H9 (cell line): ENCODE data around the gene NEMP2. TPM values are rescaled to one million over a fixed set of nuclear protein-coding genes. Genes with fewer than 3 reads are reported as not detected.
A peak's percentile ranks its signal among the peaks of the same experiment; 100 is the strongest.

Experiments
- DNase-seq: peaks from one replicate; pipeline ENCODE4 v3.0.0-alpha.2; 2017
- H2AFZ ChIP-seq: one replicate; pipeline ENCODE4 v1.6.1; 2013; ENCODE audit warnings: mild to moderate bottlenecking, low read length, control low read depth, moderate library complexity
- H2AK5ac ChIP-seq: 2 replicates; pipeline ENCODE4 v1.6.1; 2013; ENCODE audit warnings: low read length, control low read depth, mixed read lengths; ENCODE audit not compliant: insufficient read length
- H2BK120ac ChIP-seq: one replicate; pipeline ENCODE4 v1.6.1; 2013; ENCODE audit warnings: low read depth, mild to moderate bottlenecking, low read length, control low read depth, inconsistent platforms; ENCODE audit not compliant: poor library complexity, severe bottlenecking
- H2BK12ac ChIP-seq: 2 replicates; pipeline ENCODE4 v1.6.1; 2013; ENCODE audit warnings: low read length, control low read depth, mixed read lengths, low read depth; ENCODE audit not compliant: insufficient read length
- H2BK15ac ChIP-seq: 2 replicates; pipeline ENCODE4 v1.6.1; 2013; ENCODE audit warnings: low read depth, low read length, control low read depth
- H2BK20ac ChIP-seq: one replicate; pipeline ENCODE4 v1.6.1; 2013; ENCODE audit warnings: low read depth, mild to moderate bottlenecking, low read length, control low read depth, inconsistent platforms; ENCODE audit not compliant: poor library complexity, severe bottlenecking
- H2BK5ac ChIP-seq: 2 replicates; pipeline ENCODE4 v1.6.1; 2013; ENCODE audit warnings: low read length, control low read depth, mixed read lengths; ENCODE audit not compliant: insufficient read length
- H3K14ac ChIP-seq: 2 replicates; pipeline ENCODE4 v1.6.1; 2013; ENCODE audit warnings: low read length, control low read depth; ENCODE audit not compliant: insufficient read depth
- H3K18ac ChIP-seq: 2 replicates; pipeline ENCODE4 v1.6.1; 2013; ENCODE audit warnings: low read depth, mild to moderate bottlenecking, mixed read lengths, low read length, control low read depth; ENCODE audit not compliant: insufficient read length
- H3K23ac ChIP-seq: 2 replicates; pipeline ENCODE4 v1.6.1; 2013; ENCODE audit warnings: low read length, control low read depth, mixed read lengths, low read depth; ENCODE audit not compliant: insufficient read length
- H3K23me2 ChIP-seq: 2 replicates; pipeline ENCODE4 v1.6.1; 2013; ENCODE audit warnings: low read depth, mild to moderate bottlenecking, mixed read lengths, low read length, control low read depth; ENCODE audit not compliant: insufficient read length, poor library complexity, severe bottlenecking
- H3K27ac ChIP-seq: 2 replicates; pipeline ENCODE4 v1.5.1; 2013; ENCODE audit warnings: low read length, control low read depth, mixed read lengths, low read depth; ENCODE audit not compliant: insufficient read length
- H3K27me3 ChIP-seq: 2 replicates; pipeline ENCODE4 v1.6.1; 2013; ENCODE audit warnings: low read length, control low read depth, inconsistent platforms; ENCODE audit not compliant: insufficient read depth
- H3K4ac ChIP-seq: 2 replicates; pipeline ENCODE4 v1.6.1; 2013; ENCODE audit warnings: low read depth, mild to moderate bottlenecking, control low read depth, inconsistent platforms, low read length, moderate library complexity
- H3K4me1 ChIP-seq: 2 replicates; pipeline ENCODE4 v1.6.1; 2013; ENCODE audit warnings: low read length, control low read depth, inconsistent platforms; ENCODE audit not compliant: insufficient read depth
- H3K4me2 ChIP-seq: 2 replicates; pipeline ENCODE4 v1.6.1; 2013; ENCODE audit warnings: low read length, control low read depth, mixed read lengths; ENCODE audit not compliant: insufficient read length, insufficient read depth
- H3K56ac ChIP-seq: 2 replicates; pipeline ENCODE4 v1.6.1; 2013; ENCODE audit warnings: low read depth, mild to moderate bottlenecking, mixed read lengths, low read length, control low read depth; ENCODE audit not compliant: insufficient read length
- H3K79me1 ChIP-seq: 2 replicates; pipeline ENCODE4 v1.6.1; 2013; ENCODE audit warnings: low read depth, mild to moderate bottlenecking, moderate library complexity, low read length, control low read depth, inconsistent platforms; ENCODE audit not compliant: insufficient read depth, poor library complexity, severe bottlenecking
- H3K79me2 ChIP-seq: 2 replicates; pipeline ENCODE4 v1.6.1; 2013; ENCODE audit warnings: low read length, control low read depth, inconsistent platforms; ENCODE audit not compliant: insufficient read depth
- H3K9ac ChIP-seq: 2 replicates; pipeline ENCODE4 v1.6.1; 2013; ENCODE audit warnings: low read length, control low read depth, mixed read lengths; ENCODE audit not compliant: insufficient read length; ENCODE audit errors: extremely low read depth
- H3K9me3 ChIP-seq: one replicate; pipeline ENCODE4 v1.6.1; 2013; ENCODE audit warnings: low read depth, low read length, inconsistent platforms; ENCODE audit not compliant: control insufficient read depth
- H3T11ph ChIP-seq: one replicate; pipeline ENCODE4 v1.6.1; 2013; ENCODE audit warnings: mild to moderate bottlenecking, low read length, control low read depth, inconsistent platforms
- H4K20me1 ChIP-seq: one replicate; pipeline ENCODE4 v1.6.1; 2013; ENCODE audit not compliant: control insufficient read depth, insufficient read length, insufficient read depth
- H4K5ac ChIP-seq: 2 replicates; pipeline ENCODE4 v1.6.1; 2013; ENCODE audit warnings: low read depth, mild to moderate bottlenecking, mixed read lengths, low read length, control low read depth; ENCODE audit not compliant: insufficient read length
- H4K8ac ChIP-seq: replicated peaks from 2 replicates; pipeline ENCODE4 v1.6.1; 2013; ENCODE audit warnings: low read length, control low read depth, mixed read lengths, low read depth; ENCODE audit not compliant: insufficient read length
- H4K91ac ChIP-seq: 2 replicates; pipeline ENCODE4 v1.6.1; 2013; ENCODE audit warnings: low read depth, mild to moderate bottlenecking, moderate library complexity, mixed read lengths, low read length, control low read depth; ENCODE audit not compliant: insufficient read length
- H3K27ac Mint-ChIP-seq, 3 experiments: 2 replicates in 2 of 3; 3 replicates in 1 of 3; pipeline ENCODE4 v1.8.0; 2020 to 2021; ENCODE audit warnings: mixed read lengths in 3 of 3, mild to moderate bottlenecking in 1 of 3, moderate library complexity in 1 of 3
- H3K27me3 Mint-ChIP-seq: 2 replicates; pipeline ENCODE4 v1.8.0; 2021; ENCODE audit warnings: low read depth, mild to moderate bottlenecking, moderate library complexity, mixed read lengths
- H3K36me3 Mint-ChIP-seq, 3 experiments: 2 replicates in 2 of 3; 3 replicates in 1 of 3; pipeline ENCODE4 v1.8.0; 2020 to 2021; ENCODE audit warnings: low read depth in 3 of 3, mixed read lengths in 3 of 3; ENCODE audit not compliant: insufficient read depth in 1 of 3
- H3K4me1 Mint-ChIP-seq, 2 experiments: 2 replicates each; pipeline ENCODE4 v1.8.0; 2020; ENCODE audit warnings: mixed read lengths in 2 of 2
- H3K4me3 Mint-ChIP-seq, 2 experiments: 2 replicates in 1 of 2; 3 replicates in 1 of 2; pipeline ENCODE4 v1.8.0; 2020 to 2021; ENCODE audit warnings: mild to moderate bottlenecking in 2 of 2, mixed read lengths in 2 of 2, moderate library complexity in 1 of 2
- H3K9me3 Mint-ChIP-seq, 2 experiments: 2 replicates in 1 of 2; 3 replicates in 1 of 2; pipeline ENCODE4 v1.8.0; 2020; ENCODE audit warnings: mild to moderate bottlenecking in 2 of 2, mixed read lengths in 2 of 2, moderate library complexity in 1 of 2
- WGBS: extraction: QIAGEN DNeasy Blood & Tissue Kit; methylation state at CpG from one replicate; pipeline ENCODE4 v1.1.7; 2013; ENCODE audit warnings: missing lambda C conversion rate, low lambda C conversion rate, mixed read lengths; ENCODE audit not compliant: insufficient read length; ENCODE audit errors: extremely low coverage; 5-methylcytosine and 5-hydroxymethylcytosine counted together
- total RNA-seq: library from RNA; stranded (reverse); gene quantifications from 2 replicates; pipeline ENCODE4 v1.2.1, GENCODE V29; 2021
- TF ChIP-seq, protein P1 (sequence below): fragments of 200-600 bp; sonication (generic); conservative IDR thresholded peaks from 3 replicates; pipeline ENCODE4 v1.8.0; 2021; ENCODE audit warnings: antibody characterized with exemption, mild to moderate bottlenecking

The NEMP2 gene
- total RNA-seq, 1 experiment from 2014 or later, result 5.3 TPM

DNA sequence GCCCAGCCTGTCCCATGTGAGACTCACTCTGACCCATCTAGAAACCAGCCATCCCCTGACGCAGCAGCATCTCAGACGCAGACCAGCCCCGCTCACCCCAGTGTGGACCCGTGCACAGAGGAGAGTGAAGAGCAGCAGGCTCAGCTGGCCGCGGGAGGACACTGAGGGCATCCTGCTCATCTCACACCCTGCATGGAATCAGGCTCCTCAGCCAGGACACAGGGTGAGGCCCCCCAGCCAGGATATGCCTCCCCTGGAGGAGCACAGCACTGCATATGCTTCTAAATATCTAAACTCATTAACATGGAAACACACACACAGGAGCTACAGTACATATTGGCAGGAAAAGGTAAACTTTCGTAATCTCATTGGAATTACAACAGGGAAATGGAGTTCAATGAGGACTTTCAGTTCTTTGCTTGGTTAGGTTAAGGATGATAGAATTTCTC lies 34.4 kb downstream of the NEMP2 start:
- Histone ChIP-seq H3K14ac (no peak overlapping the region), H3K4me1 (peaks cover 2% of the 10 kb centered on the region; the same call in 1 of the 2 replicates), H3K9ac (no peak overlapping the region), H2AK5ac (no peak overlapping the region), H3K18ac (no peak overlapping the region), H2AFZ (no peak overlapping the region), H2BK20ac (no peak overlapping the region), H3K27me3 (no peaks in the 10 kb centered on the region), H3K79me1 (no peaks in the 10 kb centered on the region), H3T11ph (no peak overlapping the region), H4K20me1 (no peaks in the 10 kb centered on the region), H2BK12ac (no peak overlapping the region), H3K23me2 (no peaks in the 10 kb centered on the region), H4K5ac (no peak overlapping the region), H2BK5ac (no peak overlapping the region), H4K91ac (no peak overlapping the region), H3K9me3 (no peaks in the 10 kb centered on the region), H4K8ac (no peak overlapping the region), H3K4me2 (no peak overlapping the region), H3K4ac (no peak overlapping the region), H3K23ac (no peak overlapping the region), H2BK120ac (no peak overlapping the region), H3K27ac (no peak overlapping the region), H3K79me2 (no peaks in the 10 kb centered on the region), H3K56ac (no peak overlapping the region), H2BK15ac (no peak overlapping the region)
- H3K4me1 Mint-ChIP-seq, result peaks cover 11 to 12% of the 10 kb centered on the region in 2 experiments
- H3K9me3 Mint-ChIP-seq, result no peaks in the 10 kb centered on the region
- DNase-seq, result no peak
- no peaks in the 10 kb centered on the region for H3K36me3 Mint-ChIP-seq
- TF ChIP-seq, protein P1, sequence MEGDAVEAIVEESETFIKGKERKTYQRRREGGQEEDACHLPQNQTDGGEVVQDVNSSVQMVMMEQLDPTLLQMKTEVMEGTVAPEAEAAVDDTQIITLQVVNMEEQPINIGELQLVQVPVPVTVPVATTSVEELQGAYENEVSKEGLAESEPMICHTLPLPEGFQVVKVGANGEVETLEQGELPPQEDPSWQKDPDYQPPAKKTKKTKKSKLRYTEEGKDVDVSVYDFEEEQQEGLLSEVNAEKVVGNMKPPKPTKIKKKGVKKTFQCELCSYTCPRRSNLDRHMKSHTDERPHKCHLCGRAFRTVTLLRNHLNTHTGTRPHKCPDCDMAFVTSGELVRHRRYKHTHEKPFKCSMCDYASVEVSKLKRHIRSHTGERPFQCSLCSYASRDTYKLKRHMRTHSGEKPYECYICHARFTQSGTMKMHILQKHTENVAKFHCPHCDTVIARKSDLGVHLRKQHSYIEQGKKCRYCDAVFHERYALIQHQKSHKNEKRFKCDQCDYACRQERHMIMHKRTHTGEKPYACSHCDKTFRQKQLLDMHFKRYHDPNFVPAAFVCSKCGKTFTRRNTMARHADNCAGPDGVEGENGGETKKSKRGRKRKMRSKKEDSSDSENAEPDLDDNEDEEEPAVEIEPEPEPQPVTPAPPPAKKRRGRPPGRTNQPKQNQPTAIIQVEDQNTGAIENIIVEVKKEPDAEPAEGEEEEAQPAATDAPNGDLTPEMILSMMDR, result no peak
- H3K27ac Mint-ChIP-seq, result peak overlapping the region in 1 of 3 experiments; percentile 33; a peak in 1 of 7 replicates
- WGBS, result no CpG with 5 or more reads among the region's 7 CpGs
- no peaks in the 10 kb centered on the region for H3K27me3 Mint-ChIP-seq
- H3K4me3 Mint-ChIP-seq, result no peak overlapping the region
